HepG2 (cell line): Measurements from ENCODE around the gene SMG5. TPM values are rescaled to one million over a fixed set of nuclear protein-coding genes. Genes with fewer than 3 reads are reported as not detected.

Experiments
- AGO2 ChIP-seq: fragments of 200-400 bp; formaldehyde crosslinking; optimal IDR thresholded peaks from 2 replicates; pipeline ENCODE3; 2017; ENCODE audit warnings: mild to moderate bottlenecking, low read depth, low read length, moderate library complexity
- AHR ChIP-seq: IDR thresholded peaks from 2 replicates; pipeline ENCODE4 v1.6.1; 2018; ENCODE audit warnings: missing genetic modification reagents, missing compliant biosample characterization
- ATF1 ChIP-seq: IDR thresholded peaks from 2 replicates; pipeline ENCODE4 v1.6.1; 2016; ENCODE audit warnings: mild to moderate bottlenecking, control low read depth
- CAMTA2 ChIP-seq: sonication (generic); formaldehyde crosslinking; IDR thresholded peaks from 2 replicates; pipeline ENCODE4 v1.4.0; 2020; ENCODE audit warnings: mild to moderate bottlenecking, missing genetic modification reagents, borderline replicate concordance
- CHD4 ChIP-seq: fragments of 200-600 bp; sonication (generic); IDR thresholded peaks from 2 replicates; pipeline ENCODE4 v1.7.0; 2017; ENCODE audit warnings: mild to moderate bottlenecking, low read length, borderline replicate concordance
- EEA1 ChIP-seq: sonication (generic); formaldehyde crosslinking; IDR thresholded peaks from 2 replicates; pipeline ENCODE4 v1.5.1; 2020; ENCODE audit warnings: mild to moderate bottlenecking, missing genetic modification reagents, borderline replicate concordance
- ELF1 ChIP-seq: sonication (generic); formaldehyde crosslinking; IDR thresholded peaks from 2 replicates; pipeline ENCODE4 v1.4.0; 2020; ENCODE audit warnings: missing genetic modification reagents
- HNRNPK ChIP-seq: fragments of 200-400 bp; formaldehyde crosslinking; IDR thresholded peaks from 2 replicates; pipeline ENCODE4 v1.6.1; 2018; ENCODE audit warnings: low read length, low read depth, moderate library complexity, mild to moderate bottlenecking; ENCODE audit not compliant: poor library complexity, severe bottlenecking
- HNRNPL ChIP-seq: fragments of 200-400 bp; formaldehyde crosslinking; IDR thresholded peaks from 2 replicates; pipeline ENCODE4 v1.6.1; 2017; ENCODE audit warnings: mild to moderate bottlenecking, low read depth, low read length
- KDM2A ChIP-seq: sonication (generic); formaldehyde crosslinking; IDR thresholded peaks from 2 replicates; pipeline ENCODE4 v1.4.0; 2020; ENCODE audit warnings: low read depth, missing genetic modification reagents, borderline replicate concordance
- MYC ChIP-seq: sonication (generic); formaldehyde crosslinking; IDR thresholded peaks from 2 replicates; pipeline ENCODE4 v1.9.0; 2021; ENCODE audit warnings: missing genetic modification reagents, borderline replicate concordance
- NCOA2 ChIP-seq: sonication (generic); formaldehyde crosslinking; IDR thresholded peaks from 2 replicates; pipeline ENCODE4 v1.8.0; 2022; ENCODE audit warnings: inconsistent platforms
- POLR2AphosphoS5 ChIP-seq: IDR thresholded peaks from 2 replicates; pipeline ENCODE4 v1.6.1; 2012; ENCODE audit warnings: low read depth, low read length
- REXO4 ChIP-seq: sonication (generic); formaldehyde crosslinking; IDR thresholded peaks from 2 replicates; pipeline ENCODE4 v1.8.0; 2022; ENCODE audit warnings: missing genetic modification reagents, mild to moderate bottlenecking, borderline replicate concordance
- SOX5 ChIP-seq: IDR thresholded peaks from 2 replicates; pipeline ENCODE4 v1.6.1; 2016; ENCODE audit warnings: borderline replicate concordance
- TAF1 ChIP-seq: sonication (generic); formaldehyde crosslinking; IDR thresholded peaks from 2 replicates; pipeline ENCODE4 v1.4.0; 2020; ENCODE audit warnings: missing genetic modification reagents
- YY1 ChIP-seq: IDR thresholded peaks from 2 replicates; pipeline ENCODE4 v1.6.1; 2011; ENCODE audit warnings: low read length, low read depth, moderate library complexity, mild to moderate bottlenecking; ENCODE audit not compliant: insufficient read depth, insufficient replicate concordance
- ZNF12 ChIP-seq: sonication (generic); formaldehyde crosslinking; IDR thresholded peaks from 2 replicates; pipeline ENCODE4 v1.5.0; 2020; ENCODE audit warnings: missing genetic modification reagents
- ZNF337 ChIP-seq: sonication (generic); formaldehyde crosslinking; IDR thresholded peaks from 2 replicates; pipeline ENCODE4 v1.5.1; 2020; ENCODE audit warnings: missing genetic modification reagents, low read depth, mild to moderate bottlenecking, borderline replicate concordance
- ZNF446 ChIP-seq: sonication (generic); formaldehyde crosslinking; IDR thresholded peaks from 2 replicates; pipeline ENCODE4 v1.5.0; 2020; ENCODE audit warnings: mild to moderate bottlenecking, missing genetic modification reagents
- ZNF605 ChIP-seq: sonication (generic); formaldehyde crosslinking; IDR thresholded peaks from 2 replicates; pipeline ENCODE4 v1.8.0; 2022; ENCODE audit warnings: mild to moderate bottlenecking, missing genetic modification reagents
- ZNF773 ChIP-seq: sonication (generic); formaldehyde crosslinking; IDR thresholded peaks from 2 replicates; pipeline ENCODE4 v1.4.0; 2020; ENCODE audit warnings: missing genetic modification reagents, borderline replicate concordance
- ZNF782 ChIP-seq: sonication (generic); formaldehyde crosslinking; IDR thresholded peaks from 2 replicates; pipeline ENCODE4 v1.4.0; 2020; ENCODE audit warnings: missing genetic modification reagents, mild to moderate bottlenecking, borderline replicate concordance
- polyA plus RNA-seq, 8 experiments: library from polyadenylated mRNA; depleted of rRNA in 3 of 8; stranded (reverse) in 7 of 8; unstranded in 1 of 8; fragments of >200 nt; fragmentation: Illumina TruSeq in 4 of 8; extraction: Trizol in 4 of 8; gene quantifications; 2 replicates each; pipeline versions ENCODE4 v1.2.1 to v1.2.3, GENCODE V29; 2011 to 2016; ENCODE audit warnings: low read depth in 4 of 8, missing spikeins in 1 of 8, mixed read lengths in 1 of 8; ENCODE audit not compliant: insufficient read depth in 1 of 8
- total RNA-seq, 5 experiments: library from RNA; depleted of rRNA; stranded (reverse); fragments of >200 nt; fragmentation: Illumina TruSeq; extraction: Trizol; gene quantifications; 2 replicates each; pipeline ENCODE4 v1.2.3, GENCODE V29; 2016; ENCODE audit warnings: low read depth in 1 of 5
- TF ChIP-seq, protein P1 (sequence below): sonication (generic); formaldehyde crosslinking; IDR thresholded peaks from 2 replicates; pipeline ENCODE4 v1.4.0; 2020; ENCODE audit warnings: missing genetic modification reagents
- TF ChIP-seq, protein P2 (sequence below): sonication (generic); formaldehyde crosslinking; IDR thresholded peaks from 2 replicates; pipeline ENCODE4 v1.4.0; 2020; ENCODE audit warnings: missing genetic modification reagents

The SMG5 gene
- total and polyA plus RNA-seq, 2 of the 13 experiments (the other 11 are each of a cell fraction or from before 2014, with no cell fraction given), result 50.5 to 84.0 TPM

DNA sequence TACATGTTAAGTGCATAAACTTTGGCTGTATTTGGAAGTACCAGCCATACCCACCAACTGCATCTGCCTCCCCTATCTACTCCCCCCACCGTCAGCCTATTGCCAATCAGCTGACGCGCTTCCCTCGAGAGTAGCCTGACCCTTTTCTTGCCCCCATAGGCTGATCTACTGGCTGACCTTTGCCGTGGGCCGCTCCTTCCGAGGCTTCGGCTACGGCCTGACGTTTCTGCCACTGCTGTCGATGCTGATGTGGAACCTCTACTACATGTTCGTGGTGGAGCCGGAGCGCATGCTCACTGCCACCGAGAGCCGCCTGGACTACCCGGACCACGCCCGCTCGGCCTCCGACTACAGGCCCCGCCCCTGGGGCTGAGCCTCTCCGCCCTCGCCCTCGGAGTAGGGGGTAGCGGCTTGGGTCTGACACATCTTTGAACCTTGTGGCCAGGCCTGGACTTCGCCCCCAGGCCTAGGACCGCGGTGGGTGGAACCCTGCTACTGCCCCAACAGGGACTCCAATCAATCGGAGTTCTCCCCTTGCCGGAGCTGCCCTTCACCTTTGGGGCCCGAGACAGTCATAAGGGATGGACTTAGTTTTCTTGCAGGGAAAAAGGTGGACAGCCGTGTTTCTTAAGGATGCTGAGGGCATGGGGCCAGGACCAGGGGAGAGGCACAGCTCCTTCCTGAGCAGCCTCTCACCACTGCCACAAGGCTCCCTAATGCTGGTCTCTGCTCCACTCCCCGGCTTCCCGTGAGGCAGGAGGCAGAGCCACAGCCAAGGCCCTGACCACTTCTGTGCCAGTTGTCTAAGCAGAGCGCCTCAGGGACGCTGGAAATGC is 8.8 kb upstream of the SMG5 start (continued):
- TF ChIP-seq CHD4 (no peak), CAMTA2 (CRISPR knock-in tag) (no peak), POLR2AphosphoS5 (peak; percentile 92), ELF1 (CRISPR knock-in tag) (no peak), KDM2A (CRISPR knock-in tag) (peak; percentile 93), MYC (CRISPR knock-in tag) (peak; percentile 76; the same call in 1 of the 2 replicates), ZNF446 (no peak), HNRNPL (peak; percentile 72; the same call in 1 of the 2 replicates), NCOA2 (CRISPR knock-in tag) (peak; percentile 66), REXO4 (CRISPR knock-in tag) (no peak), ZNF337 (0 out of 2 replicates have a peak, but pooled peaks have one; percentile 63), ZNF773 (CRISPR knock-in tag) (no peak), TAF1 (CRISPR knock-in tag) (peak; percentile 65), EEA1 (no peak), HNRNPK (no peak), AGO2 (peak; percentile 86), ZNF12 (no peak), AHR (CRISPR knock-in tag) (no peak), YY1 (peak; percentile 67), ZNF782 (CRISPR knock-in tag) (peak; percentile 23; the same call in 1 of the 2 replicates), ZNF605 (CRISPR knock-in tag) (peak; percentile 78; the same call in 1 of the 2 replicates), ATF1 (no peak), SOX5 (CRISPR knock-in tag) (peak; percentile 54; the same call in 1 of the 2 replicates)
- TF ChIP-seq, protein P1, sequence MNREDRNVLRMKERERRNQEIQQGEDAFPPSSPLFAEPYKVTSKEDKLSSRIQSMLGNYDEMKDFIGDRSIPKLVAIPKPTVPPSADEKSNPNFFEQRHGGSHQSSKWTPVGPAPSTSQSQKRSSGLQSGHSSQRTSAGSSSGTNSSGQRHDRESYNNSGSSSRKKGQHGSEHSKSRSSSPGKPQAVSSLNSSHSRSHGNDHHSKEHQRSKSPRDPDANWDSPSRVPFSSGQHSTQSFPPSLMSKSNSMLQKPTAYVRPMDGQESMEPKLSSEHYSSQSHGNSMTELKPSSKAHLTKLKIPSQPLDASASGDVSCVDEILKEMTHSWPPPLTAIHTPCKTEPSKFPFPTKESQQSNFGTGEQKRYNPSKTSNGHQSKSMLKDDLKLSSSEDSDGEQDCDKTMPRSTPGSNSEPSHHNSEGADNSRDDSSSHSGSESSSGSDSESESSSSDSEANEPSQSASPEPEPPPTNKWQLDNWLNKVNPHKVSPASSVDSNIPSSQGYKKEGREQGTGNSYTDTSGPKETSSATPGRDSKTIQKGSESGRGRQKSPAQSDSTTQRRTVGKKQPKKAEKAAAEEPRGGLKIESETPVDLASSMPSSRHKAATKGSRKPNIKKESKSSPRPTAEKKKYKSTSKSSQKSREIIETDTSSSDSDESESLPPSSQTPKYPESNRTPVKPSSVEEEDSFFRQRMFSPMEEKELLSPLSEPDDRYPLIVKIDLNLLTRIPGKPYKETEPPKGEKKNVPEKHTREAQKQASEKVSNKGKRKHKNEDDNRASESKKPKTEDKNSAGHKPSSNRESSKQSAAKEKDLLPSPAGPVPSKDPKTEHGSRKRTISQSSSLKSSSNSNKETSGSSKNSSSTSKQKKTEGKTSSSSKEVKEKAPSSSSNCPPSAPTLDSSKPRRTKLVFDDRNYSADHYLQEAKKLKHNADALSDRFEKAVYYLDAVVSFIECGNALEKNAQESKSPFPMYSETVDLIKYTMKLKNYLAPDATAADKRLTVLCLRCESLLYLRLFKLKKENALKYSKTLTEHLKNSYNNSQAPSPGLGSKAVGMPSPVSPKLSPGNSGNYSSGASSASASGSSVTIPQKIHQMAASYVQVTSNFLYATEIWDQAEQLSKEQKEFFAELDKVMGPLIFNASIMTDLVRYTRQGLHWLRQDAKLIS, result no peak
- TF ChIP-seq, protein P2, sequence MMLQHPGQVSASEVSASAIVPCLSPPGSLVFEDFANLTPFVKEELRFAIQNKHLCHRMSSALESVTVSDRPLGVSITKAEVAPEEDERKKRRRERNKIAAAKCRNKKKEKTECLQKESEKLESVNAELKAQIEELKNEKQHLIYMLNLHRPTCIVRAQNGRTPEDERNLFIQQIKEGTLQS, result no peak
